MM.1S (cell line): ENCODE data around the gene CLN6.

Source experiments
- CTCF ChIP-seq: fragments of 300-600 bp; sonication (generic); IDR thresholded peaks from 2 replicates; pipeline ENCODE4 v1.5.1; 2016; ENCODE audit warnings: antibody characterized with exemption, low read length, mixed read lengths
- EZH2 ChIP-seq: fragments of 300-600 bp; sonication (generic); optimal IDR thresholded peaks from 2 replicates; pipeline ENCODE3; 2017; ENCODE audit warnings: low read depth, mild to moderate bottlenecking, antibody characterized with exemption, low read length, mixed read lengths
- EZH2phosphoT487 ChIP-seq: fragments of 300-600 bp; sonication (generic); IDR thresholded peaks from 2 replicates; pipeline ENCODE4 v1.6.1; 2018; ENCODE audit warnings: antibody characterized with exemption, low read length

- TF ChIP-seq CTCF, result no peak
- no peak for TF ChIP-seq EZH2phosphoT487
- no peak for TF ChIP-seq EZH2
Observed at GRCh38 chr15:68275165-68275746, 45.7 kb upstream of the CLN6 start.
